Heart right ventricle (tissue), 16 donors: ENCODE data around the gene ATP8B2. TPM values are rescaled to one million over a fixed set of nuclear protein-coding genes. Genes with fewer than 3 reads are reported as not detected.
"Not testable (repeated sequence)": the region's sequence is repeated elsewhere in the genome, so short reads cannot be mapped to it uniquely, and the experiment has no call there.

ENCODE experiments used
- ATAC-seq, 8 donors: fragments of 200-7000 bp; cut with Tn5 transposase; one replicate each; pipeline ENCODE4 v1.9.1; 2020; ENCODE audit warnings: mild to moderate bottlenecking in 8 of 8, moderate library complexity in 8 of 8, moderate number of reproducible peaks in 1 of 8
- DNase-seq, 2 donors: peaks; one replicate each; pipeline ENCODE4 v3.0.0-alpha.2; 2020
- H3K27ac ChIP-seq, 10 donors: fragments of 200-600 bp; sonication (generic) in 2 of 10; one replicate each; pipeline versions ENCODE4 v1.5.0 to v1.8.0; 2020 to 2022; ENCODE audit warnings: mild to moderate bottlenecking in 3 of 10
- H3K27me3 ChIP-seq, 7 donors: fragments of 200-600 bp; one replicate each; pipeline ENCODE4 v1.8.0; 2021 to 2022; ENCODE audit warnings: mild to moderate bottlenecking in 2 of 7
- H3K36me3 ChIP-seq, 9 donors: fragments of 200-600 bp; sonication (generic) in 1 of 9; one replicate each; pipeline versions ENCODE4 v1.5.0 to v1.8.0; 2020 to 2022; ENCODE audit warnings: mild to moderate bottlenecking in 2 of 9
- H3K4me1 ChIP-seq, 9 donors: fragments of 200-600 bp; sonication (generic) in 1 of 9; one replicate each; pipeline versions ENCODE4 v1.5.0 to v1.8.0; 2020 to 2022; ENCODE audit warnings: mild to moderate bottlenecking in 4 of 9
- H3K4me3 ChIP-seq, 10 donors: fragments of 200-600 bp; sonication (generic) in 2 of 10; one replicate each; pipeline versions ENCODE4 v1.5.0 to v1.8.0; 2020 to 2022; ENCODE audit warnings: mild to moderate bottlenecking in 7 of 10, moderate library complexity in 2 of 10
- H3K9me3 ChIP-seq, 11 donors: fragments of 200-600 bp in 10 of 11; sonication (generic) in 2 of 11; one replicate each; pipeline versions ENCODE4 v1.5.0 to v1.8.0; 2013 to 2022; ENCODE audit warnings: mild to moderate bottlenecking in 2 of 11, control low read depth in 1 of 11, moderate library complexity in 1 of 11
- CTCF ChIP-seq, 9 donors: fragments of 200-600 bp; sonication (generic) in 2 of 9; IDR thresholded peaks; one replicate each; pipeline versions ENCODE4 v1.5.0 to v1.8.0; 2021 to 2022; ENCODE audit warnings: antibody characterized with exemption in 9 of 9, mild to moderate bottlenecking in 5 of 9, moderate library complexity in 1 of 9
- WGBS, 2 donors: extraction: QIAGEN DNeasy Blood & Tissue Kit; methylation state at CpG; one replicate each; pipeline ENCODE4 v1.1.7; 2013; ENCODE audit warnings: inconsistent platforms in 1 of 2; 5-methylcytosine and 5-hydroxymethylcytosine counted together
- intact Hi-C, 10 donors: fragments of 100-400 bp; cut with DNase I; formaldehyde crosslinking; loops; one replicate each; pipeline versions ENCODE4 v1.11.1 to v1.14.2; 2022
- polyA plus RNA-seq, 2 donors: library from polyadenylated mRNA; stranded (reverse); fragments of 200-250 nt; gene quantifications; one replicate each; pipeline ENCODE4 v1.2.3, GENCODE V29; 2013
- total RNA-seq, 10 donors: library from RNA; stranded (reverse); fragmentation: NEBNext Ultra II Directional in 3 of 10; extraction: Animal tissue kit (Norgen Biotek cat#: 25700) in 3 of 10; gene quantifications; one replicate each; pipeline versions ENCODE4 v1.2.1 to v1.2.4, GENCODE V29; 2021 to 2023
- donor health status: Arrhythmogenic right ventricular cardiomyopathy.
- donor health status: ischemic (EF 13 %, LVEDD 7.1; RV severe dilation, severe dysfunction).
- donor health status: healthy with polysubstance abuse.
- donor health status: DM: no; HTN: yes; CAD: no.
- donor health status: DM: no; HTN: no; CAD: no.
- donor health status: ischemic (EF 25% LVEDD 6.9; RV normal size, moderate dysfunction).
- donor health status: ischemic (EF 25% LVEDD 5.7; RV mildly dilated, moderate dysfunction).
- donor health status: healthy.
- donor health status: DM: yes; HTN: yes; CAD: no.
- donor health status: Ischemic cardiomyopathy.
- donor health status: ischemic (EF 35%, LVEDD 5.7; RV mildly dilated, moderate dysfunction).
- donor health status: nonischemic (EF 11% LVEDD 7.7; RV severe dilation, severe dysfunction).
- donor health status: DM: yes; HTN: yes; CAD: no.
- donor health status: PGD.
- donor health status: ischemic (EF 29% LVEDD 5.4; RV normal size, mild dysfunction).
- donor health status: nonischemic (EF 23%, LVEDD 6.1; RV moderate dilation, normal function).

The ATP8B2 gene
- total and polyA plus RNA-seq, 12 donors: 8.0 to 17.3 (median 13.3) TPM

GRCh38 chr1:154313066-154313356 is 12.3 kb upstream of the ATP8B2 start:
- H3K4me3 ChIP-seq: no peak overlapping the region
- intact Hi-C loops: no loop called here
- no peaks in the 10 kb centered on the region for H3K4me1 ChIP-seq
- no peak overlapping the region for H3K27ac ChIP-seq
- DNase-seq: no peak
- no peak for TF ChIP-seq CTCF (IDR thresholded peaks at IDR 0.05)
- WGBS, 2 donors: 54 to 57% methylated on average over 10 of the region's 10 CpGs
- no peak for ATAC-seq
- H3K36me3 ChIP-seq: no peaks in the 10 kb centered on the region
- no peaks in the 10 kb centered on the region for H3K27me3 ChIP-seq
- H3K9me3 ChIP-seq: peaks cover 0 to 15% (median 0%) of the 10 kb centered on the region in 11 donors

- DNase-seq, intact Hi-C loops, H3K36me3 ChIP-seq, H3K27me3 ChIP-seq, H3K27ac ChIP-seq, H3K4me1 ChIP-seq, H3K4me3 ChIP-seq, ATAC-seq: not testable (repeated sequence)
- H3K9me3 ChIP-seq: peaks cover 0 to 15% (median 0%) of the 10 kb centered on the region in 11 donors
- WGBS, 2 donors: 75 to 76% methylated on average over 3 of the region's 3 CpGs
Measured at GRCh38 chr1:154314226-154314625, 11.1 kb upstream of the ATP8B2 start.

- intact Hi-C loops: no loop called here
- WGBS, 2 donors: 47 to 90% methylated on average over 1 of the region's 1 CpG
Measured at GRCh38 chr1:154316704-154317103, 8.6 kb upstream of the ATP8B2 start.

GRCh38 chr1:154318386-154318785 is 6.9 kb upstream of the ATP8B2 start:
- no peak overlapping the region for H3K27ac ChIP-seq
- no peaks in the 10 kb centered on the region for H3K36me3 ChIP-seq

More at GRCh38 chr1:154316704-154317103, 8.6 kb upstream of the ATP8B2 start:
- Histone ChIP-seq H3K27me3 (no peaks in the 10 kb centered on the region), H3K4me1 (peaks cover 0 to 10% (median 7%) of the 10 kb centered on the region in 9 donors), H3K9me3 (peaks cover 0 to 15% (median 0%) of the 10 kb centered on the region in 11 donors), H3K4me3 (no peak overlapping the region), H3K27ac (no peak overlapping the region), H3K36me3 (no peaks in the 10 kb centered on the region)
- no peak for ATAC-seq
- no peak for TF ChIP-seq CTCF (IDR thresholded peaks at IDR 0.05)
- DNase-seq: no peak

More at GRCh38 chr1:154318386-154318785, 6.9 kb upstream of the ATP8B2 start:
- H3K4me3 ChIP-seq: no peak overlapping the region
- TF ChIP-seq CTCF (IDR thresholded peaks at IDR 0.05): no peak
- DNase-seq: no peak
- H3K27me3 ChIP-seq: no peaks in the 10 kb centered on the region
- intact Hi-C loops: no loop called here
- H3K9me3 ChIP-seq: peaks cover 0 to 15% (median 0%) of the 10 kb centered on the region in 11 donors
- 63 to 68% methylated on average over 4 of the region's 4 CpGs for WGBS, 2 donors
- no peak for ATAC-seq
- peaks cover 0 to 10% (median 7%) of the 10 kb centered on the region in 9 donors for H3K4me1 ChIP-seq
